Measurements from ENCODE around the gene IFI16.

GRCh38 chr1:159066108-159066507 lies 56.4 kb downstream of the IFI16 start:
- TF ChIP-seq CTCF (IDR thresholded peaks at IDR 0.05): no peak
- no peak for TF ChIP-seq POLR2A (IDR thresholded peaks at IDR 0.05)

Measured in adrenal gland (tissue), 5 donors.